ENCODE measurements around the gene ALPP.
"Not testable (repeated sequence)": the region's sequence is repeated elsewhere in the genome, so short reads cannot be mapped to it uniquely, and the experiment has no call there.

The ALPP gene

GRCh38 chr2:232379610-232380590 lies 1.3 kb downstream of the ALPP start:
- H3K9ac ChIP-seq (ENCODE audit: low read depth, low read length); H3K4me3 ChIP-seq (ENCODE audit: low read length); H3K9me3 ChIP-seq (replicated peaks; ENCODE audit: low read length); H3K36me3 ChIP-seq (ENCODE audit: insufficient read depth, low read length); H3K4me2 ChIP-seq (ENCODE audit: low read length); H3K4me1 ChIP-seq (ENCODE audit: control insufficient read depth, insufficient read depth, low read length): not testable (repeated sequence)
- peaks cover 33% of the 10 kb centered on the region for H3K27me3 ChIP-seq (ENCODE audit: control insufficient read depth, insufficient read depth, low read length)

- not testable (repeated sequence) for H3K36me3 ChIP-seq (ENCODE audit: insufficient read depth, low read length); H3K9me3 ChIP-seq (replicated peaks; ENCODE audit: low read length); H3K4me3 ChIP-seq (ENCODE audit: low read length); H3K4me2 ChIP-seq (ENCODE audit: low read length); H3K9ac ChIP-seq (ENCODE audit: low read depth, low read length); H3K4me1 ChIP-seq (ENCODE audit: control insufficient read depth, insufficient read depth, low read length)
- H3K27me3 ChIP-seq (ENCODE audit: control insufficient read depth, insufficient read depth, low read length) = peaks cover 41% of the 10 kb centered on the region
These were observed 2.9 kb downstream of the ALPP start for GRCh38 chr2:232381204-232382031.

GRCh38 chr2:232382331-232383225 lies 4.0 kb downstream of the ALPP start:
- Histone ChIP-seq H3K36me3 (ENCODE audit: insufficient read depth, low read length) (no peaks in the 10 kb centered on the region), H3K4me2 (ENCODE audit: low read length) (no peak overlapping the region), H3K27me3 (ENCODE audit: control insufficient read depth, insufficient read depth, low read length) (peaks cover 52% of the 10 kb centered on the region), H3K4me3 (ENCODE audit: low read length) (no peak overlapping the region), H3K9ac (ENCODE audit: low read depth, low read length) (no peak overlapping the region), H3K4me1 (ENCODE audit: control insufficient read depth, insufficient read depth, low read length) (no peaks in the 10 kb centered on the region), H3K9me3 (replicated peaks; ENCODE audit: low read length) (no peaks in the 10 kb centered on the region)

- no peaks in the 10 kb centered on the region for H3K9me3 ChIP-seq (replicated peaks; ENCODE audit: low read length)
- H3K36me3 ChIP-seq (ENCODE audit: insufficient read depth, low read length) = no peaks in the 10 kb centered on the region
- H3K4me2 ChIP-seq (ENCODE audit: low read length) = no peak overlapping the region
- H3K4me3 ChIP-seq (ENCODE audit: low read length) = no peak overlapping the region
- no peak overlapping the region for H3K9ac ChIP-seq (ENCODE audit: low read depth, low read length)
- no peaks in the 10 kb centered on the region for H3K4me1 ChIP-seq (ENCODE audit: control insufficient read depth, insufficient read depth, low read length)
- peaks cover 70% of the 10 kb centered on the region for H3K27me3 ChIP-seq (ENCODE audit: control insufficient read depth, insufficient read depth, low read length)
These were observed 5.9 kb downstream of the ALPP start for GRCh38 chr2:232384466-232384865.

GRCh38 chr2:232385058-232385457 lies 6.5 kb downstream of the ALPP start:
- H3K36me3 ChIP-seq (ENCODE audit: insufficient read depth, low read length); H3K9ac ChIP-seq (ENCODE audit: low read depth, low read length); H3K4me2 ChIP-seq (ENCODE audit: low read length); H3K4me1 ChIP-seq (ENCODE audit: control insufficient read depth, insufficient read depth, low read length); H3K4me3 ChIP-seq (ENCODE audit: low read length); H3K9me3 ChIP-seq (replicated peaks; ENCODE audit: low read length): not testable (repeated sequence)
- H3K27me3 ChIP-seq (ENCODE audit: control insufficient read depth, insufficient read depth, low read length) = peaks cover 76% of the 10 kb centered on the region

GRCh38 chr2:232385660-232386489 lies 7.3 kb downstream of the ALPP start:
- no peaks in the 10 kb centered on the region for H3K36me3 ChIP-seq (ENCODE audit: insufficient read depth, low read length)
- no peak overlapping the region for H3K4me2 ChIP-seq (ENCODE audit: low read length)
- no peak overlapping the region for H3K4me3 ChIP-seq (ENCODE audit: low read length)
- no peaks in the 10 kb centered on the region for H3K4me1 ChIP-seq (ENCODE audit: control insufficient read depth, insufficient read depth, low read length)
- peaks cover 84% of the 10 kb centered on the region for H3K27me3 ChIP-seq (ENCODE audit: control insufficient read depth, insufficient read depth, low read length)
- H3K9me3 ChIP-seq (replicated peaks; ENCODE audit: low read length) = no peaks in the 10 kb centered on the region
- no peak overlapping the region for H3K9ac ChIP-seq (ENCODE audit: low read depth, low read length)

GRCh38 chr2:232386490-232386739 lies 7.9 kb downstream of the ALPP start:
- no peaks in the 10 kb centered on the region for H3K36me3 ChIP-seq (ENCODE audit: insufficient read depth, low read length)
- H3K4me1 ChIP-seq (ENCODE audit: control insufficient read depth, insufficient read depth, low read length) = no peaks in the 10 kb centered on the region
- no peak overlapping the region for H3K4me3 ChIP-seq (ENCODE audit: low read length)
- H3K9me3 ChIP-seq (replicated peaks; ENCODE audit: low read length) = no peaks in the 10 kb centered on the region
- no peak overlapping the region for H3K4me2 ChIP-seq (ENCODE audit: low read length)
- no peak overlapping the region for H3K9ac ChIP-seq (ENCODE audit: low read depth, low read length)
- H3K27me3 ChIP-seq (ENCODE audit: control insufficient read depth, insufficient read depth, low read length) = peaks cover 90% of the 10 kb centered on the region

GRCh38 chr2:232386740-232387450 lies 8.3 kb downstream of the ALPP start:
- H3K4me1 ChIP-seq (ENCODE audit: control insufficient read depth, insufficient read depth, low read length) = no peaks in the 10 kb centered on the region
- no peak overlapping the region for H3K4me3 ChIP-seq (ENCODE audit: low read length)
- H3K9me3 ChIP-seq (replicated peaks; ENCODE audit: low read length) = no peaks in the 10 kb centered on the region
- H3K4me2 ChIP-seq (ENCODE audit: low read length) = no peak overlapping the region
- no peak overlapping the region for H3K9ac ChIP-seq (ENCODE audit: low read depth, low read length)
- H3K27me3 ChIP-seq (ENCODE audit: control insufficient read depth, insufficient read depth, low read length) = peaks cover 87% of the 10 kb centered on the region
- H3K36me3 ChIP-seq (ENCODE audit: insufficient read depth, low read length) = no peaks in the 10 kb centered on the region

GRCh38 chr2:232387451-232388171 lies 9.1 kb downstream of the ALPP start:
- Histone ChIP-seq H3K4me1 (ENCODE audit: control insufficient read depth, insufficient read depth, low read length) (no peaks in the 10 kb centered on the region), H3K9me3 (replicated peaks; ENCODE audit: low read length) (no peaks in the 10 kb centered on the region), H3K27me3 (ENCODE audit: control insufficient read depth, insufficient read depth, low read length) (peaks cover 85% of the 10 kb centered on the region), H3K9ac (ENCODE audit: low read depth, low read length) (no peak overlapping the region), H3K36me3 (ENCODE audit: insufficient read depth, low read length) (no peaks in the 10 kb centered on the region), H3K4me2 (ENCODE audit: low read length) (no peak overlapping the region), H3K4me3 (ENCODE audit: low read length) (no peak overlapping the region)

All from skeletal muscle satellite cell (primary cell).